Fibroblast of mammary gland (primary cell): ENCODE results near the gene AFG1L.

Source experiments
- DNase-seq: peaks from one replicate; pipeline ENCODE4 v3.0.0-alpha.2; 2010; ENCODE audit warnings: low read depth
- H3K4me3 ChIP-seq: 2 replicates; pipeline ENCODE4 v1.5.1; 2011; ENCODE audit warnings: low read depth, mild to moderate bottlenecking, low read length, moderate library complexity; ENCODE audit not compliant: control insufficient read depth
- CTCF ChIP-seq: conservative IDR thresholded peaks from 2 replicates; pipeline ENCODE4 v1.5.1; 2011; ENCODE audit warnings: low read depth, low read length, inconsistent platforms; ENCODE audit not compliant: control insufficient read depth, insufficient read depth

The AFG1L gene

GRCh38 chr6:108566406-108566805 lies 271.6 kb downstream of the AFG1L start:
- no peak for DNase-seq
- H3K4me3 ChIP-seq: no peak overlapping the region
- no peak for TF ChIP-seq CTCF

- no peak for TF ChIP-seq CTCF
- H3K4me3 ChIP-seq: no peak overlapping the region
- DNase-seq: no peak
These were observed 273.2 kb downstream of the AFG1L start for GRCh38 chr6:108568101-108568500.

GRCh38 chr6:108568551-108569305 lies 273.9 kb downstream of the AFG1L start:
- no peak overlapping the region for H3K4me3 ChIP-seq
- no peak for DNase-seq
- no peak for TF ChIP-seq CTCF

GRCh38 chr6:108570517-108570916 lies 275.7 kb downstream of the AFG1L start:
- H3K4me3 ChIP-seq: no peak overlapping the region
- DNase-seq: peak; percentile 41
- TF ChIP-seq CTCF: peak; percentile 7

GRCh38 chr6:108574457-108575141 lies 279.7 kb downstream of the AFG1L start:
- DNase-seq: no peak
- no peak for TF ChIP-seq CTCF
- H3K4me3 ChIP-seq: no peak overlapping the region
